Type B pancreatic cell (in vitro differentiated cells): ENCODE data around the gene ADRM1. TPM values are rescaled to one million over a fixed set of nuclear protein-coding genes. Genes with fewer than 3 reads are reported as not detected.

Source experiments
- DNase-seq: peaks from one replicate; pipeline ENCODE4 v3.0.0; 2021; ENCODE audit warnings: mixed read lengths; ENCODE audit not compliant: unreplicated experiment; ENCODE audit errors: extremely low spot score
- H3K27ac Mint-ChIP-seq: 2 replicates; pipeline ENCODE4 v1.8.0; 2021; ENCODE audit warnings: mild to moderate bottlenecking, mixed read lengths
- H3K27me3 Mint-ChIP-seq: 2 replicates; pipeline ENCODE4 v1.8.0; 2021; ENCODE audit warnings: mixed read lengths
- H3K36me3 Mint-ChIP-seq: 2 replicates; pipeline ENCODE4 v1.8.0; 2021; ENCODE audit warnings: mixed read lengths
- H3K4me1 Mint-ChIP-seq: one replicate; pipeline ENCODE4 v1.8.0; 2021; ENCODE audit warnings: mixed read lengths; ENCODE audit not compliant: unreplicated experiment
- H3K4me3 Mint-ChIP-seq: 2 replicates; pipeline ENCODE4 v1.8.0; 2021; ENCODE audit warnings: mild to moderate bottlenecking, mixed read lengths
- H3K9me3 Mint-ChIP-seq: 2 replicates; pipeline ENCODE4 v1.8.0; 2021; ENCODE audit warnings: mixed read lengths
- CTCF ChIP-seq: fragments of 200-600 bp; sonication (generic); conservative IDR thresholded peaks from 2 replicates; pipeline ENCODE4 v1.5.0; 2021; ENCODE audit warnings: antibody characterized with exemption, mild to moderate bottlenecking
- total RNA-seq: library from RNA; stranded (reverse); gene quantifications from 2 replicates; pipeline ENCODE4 v1.2.1, GENCODE V29; 2021; ENCODE audit warnings: low replicate concordance

Gene ADRM1
- total RNA-seq, 1 donor from 2014 or later, result 67.2 TPM

GRCh38 chr20:62344092-62344491 is 41.3 kb downstream of the ADRM1 start:
- no peak for DNase-seq
- Mint-ChIP-seq H3K4me1 (no peaks in the 10 kb centered on the region), H3K36me3 (peaks cover 28% of the 10 kb centered on the region), H3K9me3 (no peaks in the 10 kb centered on the region), H3K4me3 (no peak overlapping the region), H3K27ac (no peak overlapping the region), H3K27me3 (no peaks in the 10 kb centered on the region)
- no peak for TF ChIP-seq CTCF

DNA sequence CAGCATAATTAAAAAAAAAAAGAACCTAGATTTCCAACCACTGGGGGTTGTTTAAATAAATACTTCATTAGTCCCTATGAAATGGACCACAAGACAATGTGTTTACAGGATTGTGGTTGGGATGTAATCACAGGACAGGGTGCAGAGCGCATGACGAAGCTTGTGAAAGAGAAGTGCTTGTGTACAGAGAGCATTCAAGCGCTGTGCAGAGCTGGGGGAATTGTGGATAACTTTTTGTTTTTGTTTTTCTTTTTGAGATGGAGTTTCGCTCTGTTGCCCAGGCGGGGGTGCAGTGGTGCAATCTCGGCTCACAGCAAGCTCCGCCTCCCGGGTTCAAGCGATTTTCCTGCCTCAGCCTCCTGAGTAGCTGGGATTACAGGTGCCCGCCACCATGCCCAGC is 42.0 kb downstream of the ADRM1 start:
- H3K27ac Mint-ChIP-seq, result no peak overlapping the region
- H3K27me3 Mint-ChIP-seq, result no peaks in the 10 kb centered on the region
- H3K36me3 Mint-ChIP-seq, result peaks cover 28% of the 10 kb centered on the region
- DNase-seq, result no peak
- no peak for TF ChIP-seq CTCF
- no peaks in the 10 kb centered on the region for H3K4me1 Mint-ChIP-seq
- peaks cover 3% of the 10 kb centered on the region for H3K9me3 Mint-ChIP-seq
- H3K4me3 Mint-ChIP-seq, result no peak overlapping the region

DNA sequence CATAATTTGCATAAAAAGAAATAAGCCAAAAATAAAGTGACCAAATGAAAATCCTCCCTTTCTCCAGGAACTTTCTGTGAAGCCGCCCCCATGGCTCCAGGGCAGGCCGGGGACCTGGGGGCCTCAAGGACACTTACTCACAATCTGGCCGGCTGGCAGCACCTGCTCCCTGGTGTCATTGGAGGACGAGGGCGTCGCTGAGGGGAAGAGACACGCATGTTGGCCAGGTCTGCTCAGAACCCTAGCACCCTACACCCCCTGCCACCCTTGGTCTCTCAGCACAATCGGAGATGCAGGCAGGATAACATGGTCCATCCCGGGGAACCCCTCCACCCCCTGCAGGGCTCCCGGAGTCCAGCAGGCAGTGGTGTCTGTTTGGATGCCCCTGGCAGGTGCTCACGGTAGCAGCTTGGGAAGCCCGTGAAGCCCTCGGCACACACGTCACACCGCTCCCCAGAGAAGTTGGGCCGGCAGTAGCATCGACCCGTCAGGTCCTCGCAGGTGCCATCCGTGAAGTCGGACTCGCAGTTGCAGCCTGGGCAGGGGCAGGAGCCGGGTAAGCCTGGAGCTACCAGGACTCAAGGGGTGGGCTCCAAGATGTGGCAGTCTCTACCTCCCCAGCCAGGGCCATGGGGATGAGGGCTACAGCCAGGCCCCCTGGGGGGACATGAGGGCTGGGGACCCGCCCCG is 43.0 kb downstream of the ADRM1 start:
- no peak for DNase-seq
- Mint-ChIP-seq H3K27me3 (no peaks in the 10 kb centered on the region), H3K27ac (peak overlapping the region; percentile 41), H3K4me1 (no peaks in the 10 kb centered on the region), H3K4me3 (no peak overlapping the region), H3K9me3 (peaks cover 3% of the 10 kb centered on the region), H3K36me3 (peaks cover 25% of the 10 kb centered on the region)
- TF ChIP-seq CTCF, result no peak

- H3K27me3 Mint-ChIP-seq, result no peaks in the 10 kb centered on the region
- H3K4me3 Mint-ChIP-seq, result no peak overlapping the region
- TF ChIP-seq CTCF, result no peak
- H3K9me3 Mint-ChIP-seq, result peaks cover 3% of the 10 kb centered on the region
- DNase-seq, result no peak
- H3K36me3 Mint-ChIP-seq, result peaks cover 23% of the 10 kb centered on the region
- no peaks in the 10 kb centered on the region for H3K4me1 Mint-ChIP-seq
- H3K27ac Mint-ChIP-seq, result no peak overlapping the region
Measured at GRCh38 chr20:62346398-62347150, 43.8 kb downstream of the ADRM1 start.

- TF ChIP-seq CTCF, result no peak
- Mint-ChIP-seq H3K36me3 (peaks cover 22% of the 10 kb centered on the region), H3K4me1 (no peaks in the 10 kb centered on the region), H3K27ac (no peak overlapping the region), H3K9me3 (peaks cover 3% of the 10 kb centered on the region), H3K4me3 (no peak overlapping the region), H3K27me3 (no peaks in the 10 kb centered on the region)
- DNase-seq, result no peak
Measured at GRCh38 chr20:62347151-62347404, 44.3 kb downstream of the ADRM1 start.
